ENCODE measurements around the gene C16orf96.

The C16orf96 gene

DNA sequence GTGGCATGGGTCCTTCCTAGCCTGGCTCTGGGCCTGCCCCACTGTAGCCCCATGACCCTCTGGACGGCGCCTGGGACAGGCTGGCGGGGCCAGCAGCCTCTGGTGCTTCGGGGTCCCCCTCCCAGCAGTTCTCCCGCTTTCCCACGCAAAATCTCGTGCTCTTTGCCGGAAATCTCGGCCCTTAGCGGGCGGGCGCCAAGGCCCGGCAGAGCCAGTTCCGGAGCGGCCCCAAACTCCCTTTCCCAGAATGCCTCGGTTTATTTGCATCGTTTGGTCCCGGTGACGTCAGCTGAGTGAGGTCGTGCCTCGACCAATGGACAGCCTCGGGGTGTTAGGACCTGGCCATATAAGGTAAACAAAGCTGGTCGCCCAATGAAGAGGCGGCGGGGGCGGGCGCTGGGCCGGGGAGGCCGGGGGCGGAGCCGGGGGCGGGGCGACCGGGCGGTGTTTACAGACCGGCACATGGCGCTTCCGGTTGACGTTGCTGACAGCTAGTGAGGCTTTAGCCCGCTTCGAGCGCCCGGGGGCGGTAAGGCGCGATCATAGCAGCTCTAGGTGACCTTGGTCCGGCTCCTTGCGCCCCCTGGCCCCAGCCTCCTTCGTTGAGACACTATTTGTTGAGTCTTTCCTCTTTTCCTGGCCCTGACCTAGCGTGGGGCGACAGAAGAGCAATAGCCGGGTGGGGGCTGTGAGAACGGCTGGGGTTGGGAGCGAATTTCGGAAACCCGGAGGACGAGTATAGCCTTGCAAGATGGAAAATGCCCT is 60.1 kb downstream of the C16orf96 start:
- DNase-seq (ENCODE audit: low read depth in 3 of 3), result peak; percentile 96 to 99 (median 97)

DNA sequence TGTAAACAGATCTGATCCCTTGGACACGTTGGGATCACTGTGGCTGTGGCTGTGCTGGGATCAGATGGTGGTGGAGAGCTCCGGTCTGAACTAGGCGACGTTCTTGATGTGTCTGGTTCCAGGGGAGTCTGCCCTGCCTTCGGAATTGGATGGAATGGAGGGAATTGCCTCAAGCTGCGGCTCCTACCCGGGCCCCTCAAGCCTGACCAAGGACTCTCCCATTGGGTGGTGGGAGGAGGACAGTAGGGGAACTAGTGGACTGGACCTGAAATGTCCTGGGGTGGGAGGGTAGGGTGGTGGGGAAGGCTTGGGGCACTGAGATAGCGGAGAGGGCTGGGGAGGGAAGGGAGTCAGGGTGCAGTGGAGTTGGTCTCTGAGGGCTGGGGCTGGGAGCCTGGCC is 61.7 kb downstream of the C16orf96 start:
- no peak for DNase-seq (ENCODE audit: low read depth in 3 of 3)

DNA sequence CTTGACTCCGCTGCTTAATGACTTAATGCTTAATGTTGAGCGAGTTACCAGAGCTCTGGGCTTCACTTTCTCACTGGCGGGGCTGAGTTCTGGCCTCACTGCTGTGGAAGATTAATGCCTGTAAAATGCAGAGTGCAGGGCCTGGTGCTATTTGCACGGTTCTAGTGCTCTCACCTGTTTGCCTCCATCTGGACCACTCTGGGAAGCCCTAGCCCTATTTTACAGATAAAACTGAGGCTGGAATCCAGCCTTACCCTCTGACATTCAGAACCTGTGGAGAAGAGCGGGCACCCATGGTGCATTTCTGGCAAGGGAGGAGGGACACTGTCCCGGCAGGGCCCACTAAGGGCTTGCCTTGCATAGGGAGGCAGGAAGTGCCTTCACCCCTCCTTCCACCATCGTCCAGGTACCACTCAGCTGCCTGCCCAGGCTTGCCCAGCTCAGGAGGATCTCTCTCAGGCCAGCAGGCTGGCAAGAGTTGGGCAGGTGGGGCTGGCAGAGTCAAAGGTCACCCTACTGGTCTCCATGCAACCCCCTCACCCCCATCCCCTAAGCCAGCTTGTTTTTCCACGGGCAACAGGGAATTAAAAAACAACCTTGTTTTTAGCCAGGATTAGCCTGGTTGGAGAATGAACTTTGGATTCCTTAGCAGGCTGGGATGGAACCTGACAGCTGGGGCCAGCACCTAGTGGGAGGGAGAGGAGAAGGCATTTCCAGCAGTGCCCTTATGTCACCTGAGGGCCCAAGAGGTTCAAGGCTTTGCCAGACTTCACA is 62.7 kb downstream of the C16orf96 start:
- DNase-seq (ENCODE audit: low read depth in 3 of 3), result no peak

DNA sequence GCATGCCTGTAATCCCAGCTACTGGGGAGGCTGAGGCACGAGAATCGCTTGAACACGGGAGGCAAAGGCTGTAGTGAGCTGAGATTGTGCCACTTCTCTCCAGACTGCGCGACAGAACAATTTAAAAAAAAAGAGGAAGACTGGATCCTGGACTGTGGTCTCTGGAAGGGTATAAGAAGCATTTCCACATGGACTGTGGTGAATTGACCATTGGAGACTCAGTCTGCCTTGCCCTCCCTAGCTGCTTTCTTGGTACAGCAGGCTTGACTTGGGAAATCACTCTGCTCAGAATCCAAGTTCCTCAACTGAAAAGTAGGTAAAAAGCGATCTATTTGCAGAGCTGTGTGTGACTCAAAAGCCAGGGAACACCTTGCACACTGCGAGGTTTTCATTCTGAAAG is 67.5 kb downstream of the C16orf96 start:
- DNase-seq (ENCODE audit: low read depth in 3 of 3), result no peak

DNA sequence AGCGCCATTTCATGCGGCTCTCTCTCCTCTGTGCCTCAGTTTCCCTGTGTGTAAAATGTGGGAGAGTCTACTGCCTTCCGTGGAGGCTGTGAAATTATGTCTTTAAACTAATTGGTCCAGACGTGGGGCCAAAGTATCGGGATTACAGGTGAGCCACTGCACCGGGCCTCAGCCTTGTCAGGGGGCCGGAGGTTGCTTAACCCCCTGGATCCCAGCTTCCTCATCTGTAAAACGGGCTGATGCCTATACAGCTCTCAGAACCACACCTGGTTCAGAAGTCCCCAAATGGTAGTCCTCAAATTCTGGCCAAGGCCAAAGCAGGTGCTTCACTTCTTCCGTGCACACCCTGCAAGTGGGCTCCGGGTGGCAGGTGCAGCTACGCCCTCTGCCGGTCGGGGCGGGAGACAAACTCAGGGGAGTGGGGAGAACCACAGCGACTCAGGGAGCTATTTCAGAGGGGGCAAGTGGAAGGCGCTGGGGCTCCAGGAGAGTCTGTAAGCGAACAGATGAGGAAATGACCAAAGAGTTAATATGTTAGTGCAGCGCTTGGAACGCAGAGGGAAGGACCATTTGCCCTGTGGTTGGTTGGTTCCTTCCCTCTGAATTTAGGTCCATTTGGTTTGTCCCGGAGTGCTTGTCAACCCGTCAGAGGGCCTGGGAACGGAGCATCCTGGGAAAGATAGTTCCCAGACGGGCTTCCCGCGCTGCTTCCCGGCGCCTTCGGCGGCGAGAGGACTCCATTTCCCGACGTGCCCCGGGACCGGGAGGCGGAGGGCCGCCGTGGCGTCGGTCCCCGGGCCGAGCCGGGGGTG is 68.1 kb downstream of the C16orf96 start, which contains the start of gene MGRN1:
Gene MGRN1, plus strand, starts transcription at position 812 of the 812 bp plus-strand sequence. CDS start 135 bp downstream, outside the sequence.
- peak; percentile 77 to 86 (median 83) for DNase-seq (ENCODE audit: low read depth in 3 of 3)

DNA sequence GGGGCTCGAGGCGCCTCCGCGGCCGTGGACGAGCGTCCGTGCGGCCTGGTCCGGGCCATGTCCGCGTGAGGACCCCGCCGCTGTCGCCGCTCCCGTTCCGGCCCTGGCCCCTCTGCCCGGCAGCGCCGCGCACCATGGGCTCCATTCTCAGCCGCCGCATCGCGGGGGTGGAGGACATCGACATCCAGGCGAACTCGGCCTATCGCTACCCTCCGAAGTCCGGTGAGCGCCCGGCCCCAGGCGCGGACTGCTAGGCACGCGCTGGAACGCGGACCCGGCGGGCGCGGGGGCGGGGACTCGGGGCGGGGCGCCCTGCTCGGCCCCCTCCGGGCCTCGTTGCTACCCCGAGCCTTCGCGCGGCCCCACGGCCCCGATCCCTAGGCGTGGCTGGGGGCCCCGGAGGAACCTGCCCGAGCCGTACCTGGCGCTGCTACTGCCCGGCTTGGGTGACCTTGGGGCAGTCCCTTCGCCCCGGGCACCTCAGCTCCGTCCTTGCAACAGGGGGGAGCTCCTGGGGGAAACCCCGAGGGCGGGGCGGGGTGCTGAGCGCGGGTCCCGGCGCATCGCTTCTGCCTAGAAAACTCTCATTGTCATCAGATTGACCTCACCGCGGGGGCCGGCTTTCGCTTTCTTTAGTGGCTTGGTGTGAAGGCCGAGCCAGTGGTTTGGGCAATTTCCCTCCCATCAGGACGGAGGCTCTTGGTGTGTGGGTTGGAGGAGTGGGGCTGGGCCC is 68.9 kb downstream of the C16orf96 start:
- peak; percentile 49 to 56 (median 55) for DNase-seq (ENCODE audit: low read depth in 3 of 3)

DNA sequence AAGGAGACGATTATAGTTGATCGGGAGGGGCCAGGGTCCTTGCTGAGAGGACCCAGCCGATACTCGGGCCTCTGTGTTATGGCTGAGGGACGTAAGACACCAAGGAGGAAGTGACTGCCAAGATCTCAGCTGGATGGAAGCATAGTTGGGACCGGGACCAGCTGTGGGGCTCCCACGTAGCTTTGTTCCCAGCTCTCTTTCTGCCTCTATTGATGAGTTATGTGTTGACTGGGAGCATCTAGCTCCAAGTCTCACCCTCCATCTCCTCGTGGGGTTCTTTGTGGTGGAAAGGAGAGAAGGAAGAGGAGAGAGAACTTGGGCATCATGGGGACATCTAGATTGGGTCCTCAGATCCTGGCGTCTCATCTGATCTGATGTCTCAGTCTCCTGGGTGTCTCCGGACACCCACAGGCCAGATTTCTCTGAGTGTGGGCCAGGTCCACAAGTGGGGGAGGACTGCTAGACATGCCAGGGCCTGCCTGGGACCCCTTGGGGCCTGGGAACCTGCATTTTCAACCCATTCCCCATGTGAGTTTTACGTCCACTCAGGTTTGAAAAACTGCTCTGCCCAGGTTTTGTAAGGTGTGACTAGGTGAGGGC is 69.5 kb downstream of the C16orf96 start:
- no peak for DNase-seq (ENCODE audit: low read depth in 3 of 3)

DNA sequence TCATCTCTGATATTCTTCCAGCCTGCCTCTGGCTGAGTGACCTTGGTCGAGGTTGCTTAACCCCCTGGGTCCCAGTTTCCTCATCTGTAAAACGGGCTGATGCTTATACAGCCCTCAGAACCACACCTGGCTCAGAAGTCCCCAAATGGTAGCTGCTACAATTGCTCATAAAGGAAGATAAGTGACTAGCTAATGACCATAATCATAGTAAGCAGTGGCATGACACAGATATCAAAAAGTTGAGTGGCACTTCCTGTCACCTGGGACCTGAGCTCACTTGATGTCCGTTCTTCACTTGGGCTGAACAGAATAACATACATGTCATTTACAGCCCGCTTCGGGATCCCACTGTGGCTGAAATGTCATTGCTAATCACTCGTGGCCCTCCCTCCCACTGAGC is 70.3 kb downstream of the C16orf96 start:
- no peak for DNase-seq (ENCODE audit: low read depth in 3 of 3)

DNA sequence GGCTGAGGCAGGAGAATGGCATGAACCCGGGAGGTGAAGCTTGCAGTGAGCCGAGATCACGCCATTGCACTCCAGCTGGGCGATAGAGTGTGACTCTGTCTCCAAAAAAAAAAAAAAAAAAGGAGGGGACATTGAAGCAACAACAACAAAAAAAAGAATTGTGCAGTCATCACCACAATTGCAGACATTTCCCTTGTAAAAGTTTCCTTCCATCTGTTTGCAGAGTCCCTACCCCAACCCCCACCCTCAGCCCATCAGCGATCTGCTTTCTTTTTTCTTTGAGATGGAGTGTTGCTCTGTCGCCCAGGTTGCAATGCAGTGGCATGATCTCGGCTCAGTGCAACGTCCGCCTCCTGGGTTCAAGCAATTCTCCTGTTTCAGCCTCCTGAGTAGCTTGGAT is 72.1 kb downstream of the C16orf96 start:
- no peak for DNase-seq (ENCODE audit: low read depth in 3 of 3)

DNA sequence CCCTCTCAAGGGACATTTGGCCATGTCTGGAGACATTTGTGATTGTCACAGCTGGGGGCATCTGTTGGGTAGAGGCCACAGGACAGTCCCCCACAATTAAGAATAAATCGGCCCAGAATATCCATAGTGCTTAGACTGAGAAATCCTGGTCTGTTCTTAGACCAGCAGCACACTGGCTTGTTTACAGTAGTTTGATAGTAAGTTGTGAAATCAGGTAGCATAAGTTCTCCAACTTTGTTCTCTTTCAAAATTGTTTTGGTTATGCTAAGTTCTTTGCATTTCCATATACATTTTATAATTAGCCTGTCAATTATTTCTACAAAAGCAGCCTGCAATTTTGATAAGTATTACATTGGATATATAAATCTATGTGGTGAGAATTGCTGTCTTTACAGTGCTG is 75.3 kb downstream of the C16orf96 start:
- DNase-seq (ENCODE audit: low read depth in 3 of 3), result no peak

DNA sequence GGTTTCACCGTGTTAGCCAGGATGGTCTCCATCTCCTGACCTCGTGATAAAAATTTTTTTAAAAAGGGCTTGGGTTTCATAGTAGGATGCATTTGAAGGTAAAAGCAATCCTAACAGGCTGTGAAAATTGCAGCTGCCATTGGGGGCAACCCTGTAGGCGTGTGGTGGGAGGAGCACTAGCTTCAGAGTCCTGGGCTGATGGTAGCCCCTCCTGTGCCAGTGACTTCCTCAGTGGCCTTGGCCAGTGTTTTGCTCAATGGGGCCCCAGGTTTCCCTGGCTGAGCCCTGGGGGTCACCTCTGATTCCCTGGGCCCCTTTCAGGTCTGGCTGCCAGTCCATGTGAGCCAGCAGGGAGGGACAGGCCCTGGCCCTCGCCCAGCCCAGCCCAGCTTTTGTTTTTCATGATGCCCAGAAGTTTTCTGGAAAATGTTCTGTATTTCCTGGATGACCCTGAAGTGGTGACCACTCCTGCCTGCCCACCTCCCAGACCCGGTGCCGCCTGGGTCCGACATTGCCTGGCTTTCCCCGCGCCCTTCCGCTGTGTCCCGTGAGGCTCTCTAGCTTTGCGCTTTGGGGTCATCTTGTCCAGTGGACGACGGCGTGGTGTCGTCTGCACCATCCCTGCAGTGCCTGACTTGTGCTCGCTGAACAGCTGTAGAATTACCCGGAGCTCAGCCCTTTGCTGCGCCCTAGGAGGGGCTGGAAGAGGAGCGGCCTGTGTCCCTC is 77.9 kb downstream of the C16orf96 start:
- DNase-seq (ENCODE audit: low read depth in 3 of 3), result no peak

DNA sequence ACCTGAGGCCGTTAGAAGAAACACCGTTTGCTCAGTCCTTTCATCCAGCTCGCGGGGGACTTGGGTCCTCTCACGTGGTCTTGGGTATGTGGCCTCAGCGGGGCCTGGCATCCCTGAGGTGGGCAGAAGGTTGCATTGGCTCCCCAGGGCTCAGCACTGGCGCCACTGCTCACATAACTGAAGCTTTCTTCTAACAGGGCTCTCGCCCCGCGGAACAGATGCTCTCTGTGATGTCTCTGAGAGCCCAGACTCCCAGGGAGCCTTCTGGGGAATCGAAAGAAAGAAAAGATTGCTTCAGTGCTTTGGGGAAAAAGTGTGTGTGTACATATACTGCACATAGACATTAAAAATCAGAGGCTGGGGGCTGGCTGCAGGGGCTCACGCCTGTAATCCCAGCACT is 78.6 kb downstream of the C16orf96 start:
- DNase-seq (ENCODE audit: low read depth in 3 of 3), result no peak

DNA sequence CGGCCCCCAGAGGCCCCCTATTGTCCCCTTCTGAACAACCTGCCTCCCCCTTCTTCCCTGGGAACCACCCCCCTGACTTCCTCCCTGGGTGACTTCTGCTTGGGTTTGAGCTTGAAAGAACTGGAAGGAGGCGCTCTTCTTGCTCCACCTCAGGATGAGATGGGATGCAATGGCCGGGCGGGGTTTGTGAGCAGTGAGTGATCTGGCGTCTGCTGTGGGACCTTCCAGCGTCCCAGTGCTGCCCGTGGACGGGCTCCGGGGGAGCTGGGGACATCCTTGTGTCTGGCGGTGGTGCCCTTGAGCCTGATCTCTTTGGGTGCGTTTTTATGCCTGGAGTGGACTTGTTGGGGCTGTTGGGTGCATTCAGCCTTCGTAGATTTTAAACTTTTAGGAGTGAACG is 80.1 kb downstream of the C16orf96 start:
- DNase-seq (ENCODE audit: low read depth in 3 of 3), result no peak

DNA sequence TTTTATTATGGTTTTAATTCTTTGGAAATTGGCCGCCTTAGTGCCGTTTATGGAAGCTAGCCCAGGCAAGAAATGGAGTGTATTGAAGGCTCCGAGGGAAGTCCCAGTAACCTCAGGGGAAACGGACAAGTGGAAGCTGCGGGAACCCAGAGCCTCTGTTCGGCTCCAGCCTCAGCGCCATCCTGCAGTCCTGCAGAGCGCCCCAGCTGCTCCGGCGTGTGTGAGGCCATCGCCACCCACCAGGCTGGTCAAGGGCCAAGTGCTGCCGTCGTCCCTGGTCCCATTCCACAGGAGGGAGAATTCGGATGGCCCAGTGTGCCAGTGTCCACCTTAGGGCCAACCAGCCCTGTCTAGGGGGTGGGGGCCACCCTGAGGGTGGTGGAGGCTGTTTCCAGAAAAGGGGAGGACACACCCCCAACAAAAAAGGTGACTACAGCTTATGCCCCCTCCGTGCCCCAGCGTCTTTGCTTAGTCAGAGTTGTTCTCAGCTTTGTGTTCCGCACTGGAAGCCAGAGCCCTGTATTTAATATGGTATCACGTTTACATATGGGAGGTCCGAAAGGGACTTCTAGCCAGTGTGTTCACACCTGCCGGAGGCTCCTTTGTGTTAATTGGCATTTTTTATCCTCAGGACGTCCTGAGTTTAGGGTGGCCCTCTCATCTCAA is 81.5 kb downstream of the C16orf96 start:
- no peak for DNase-seq (ENCODE audit: low read depth in 3 of 3)

DNA sequence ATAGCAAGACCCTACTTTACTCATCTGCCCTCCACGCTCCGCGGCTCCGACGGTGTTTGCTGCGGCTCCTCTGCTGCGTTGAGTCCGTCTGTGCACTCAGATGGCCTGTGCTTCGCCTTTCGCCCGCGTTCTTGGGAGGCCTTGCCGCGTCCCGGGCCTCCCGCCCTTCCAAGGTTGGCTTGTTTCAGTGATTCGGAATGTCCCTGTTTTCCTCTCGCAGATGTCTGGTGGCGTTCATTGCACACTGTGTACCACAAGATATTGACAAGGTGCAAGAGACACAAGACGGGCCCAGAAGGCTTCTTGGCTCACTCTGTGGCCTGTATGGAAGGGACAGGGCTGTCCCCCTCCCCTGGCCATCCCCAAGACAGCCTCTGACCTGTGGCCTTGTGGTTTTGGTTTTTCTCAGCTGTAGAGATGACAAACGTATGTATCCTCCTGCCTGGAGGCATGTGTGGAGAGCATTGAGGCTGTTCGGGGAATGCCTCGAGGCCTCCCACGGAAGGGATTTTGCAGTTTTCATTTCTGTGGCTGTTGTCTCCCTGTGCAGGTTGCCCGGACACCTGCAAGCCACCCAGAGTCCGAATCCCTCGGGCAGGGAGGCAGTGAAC is 83.9 kb downstream of the C16orf96 start:
- no peak for DNase-seq (ENCODE audit: low read depth in 3 of 3)

DNA sequence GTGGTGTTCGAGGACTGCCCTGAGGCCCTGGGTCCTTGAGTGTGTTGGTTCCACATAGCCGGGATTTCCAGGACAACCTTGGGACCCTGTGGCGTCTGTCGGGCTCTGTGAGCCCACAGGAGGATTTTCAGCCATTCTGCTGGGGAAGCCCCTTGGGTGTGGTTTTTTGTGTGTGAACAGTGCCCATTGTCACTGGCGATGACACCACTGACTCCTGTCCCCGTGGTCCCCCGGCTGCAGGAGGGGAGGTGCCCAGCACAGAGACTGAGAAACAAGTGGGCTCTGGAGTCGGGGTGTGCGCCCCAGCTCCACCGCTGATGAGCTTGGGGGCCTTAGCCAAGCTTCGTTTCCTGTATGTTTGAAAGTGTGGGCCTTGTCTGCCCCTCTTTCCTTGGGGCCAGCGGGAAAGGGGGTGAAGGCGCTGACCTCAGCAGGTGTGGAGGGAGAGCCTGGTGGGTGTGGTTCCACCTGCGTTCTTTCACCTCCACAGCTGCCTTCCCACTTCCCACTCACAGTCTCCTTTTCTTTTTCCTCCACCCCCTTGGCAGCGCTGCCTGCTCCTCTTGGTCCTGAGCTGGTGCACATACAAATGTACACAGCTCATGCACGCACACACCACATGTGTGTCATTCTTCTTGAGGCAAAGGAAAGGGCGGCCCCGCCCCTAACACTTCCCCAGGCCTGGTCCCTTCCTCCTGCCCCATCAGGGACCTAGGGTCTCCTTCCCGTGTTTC is 84.6 kb downstream of the C16orf96 start:
- no peak for DNase-seq (ENCODE audit: low read depth in 3 of 3)

DNA sequence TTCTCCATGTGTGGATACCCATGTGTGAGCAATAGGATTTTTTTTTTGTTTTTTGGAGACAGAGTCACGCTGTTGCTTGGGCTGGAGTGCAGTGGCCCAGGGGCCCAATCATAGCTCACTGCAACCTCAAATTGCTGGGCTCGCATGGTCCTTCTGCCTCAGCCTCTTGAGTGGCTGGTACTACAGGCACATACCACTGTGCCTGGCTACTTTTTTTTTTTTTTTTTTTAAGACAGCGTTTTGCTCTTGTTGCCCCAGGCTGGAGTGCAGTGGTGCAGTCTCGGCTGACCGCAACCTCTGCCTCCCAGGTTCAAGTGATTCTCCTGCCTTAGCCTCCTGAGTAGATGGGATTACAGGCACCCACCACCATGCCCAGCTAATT is 85.2 kb downstream of the C16orf96 start:
- no peak for DNase-seq (ENCODE audit: low read depth in 3 of 3)

DNA sequence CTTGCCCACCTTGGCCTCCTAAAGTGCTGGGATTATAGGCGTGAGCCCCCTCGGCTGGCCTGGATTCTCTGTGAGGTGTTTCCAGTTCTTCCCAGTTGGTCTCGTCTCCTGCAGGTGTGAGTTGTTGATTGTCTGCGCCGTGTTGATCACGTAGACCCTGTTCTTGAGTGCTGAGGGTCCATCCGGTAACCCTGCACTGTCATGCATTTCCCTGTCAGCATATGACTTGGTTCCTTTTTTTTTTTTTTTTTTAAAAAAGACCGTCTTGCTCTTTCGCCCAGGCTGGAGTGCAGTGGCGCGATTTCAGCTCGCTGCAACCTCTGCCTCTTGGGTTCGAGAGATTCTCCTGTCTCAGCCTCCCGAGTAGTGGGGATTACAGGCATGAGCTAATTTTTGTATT is 85.8 kb downstream of the C16orf96 start:
- DNase-seq (ENCODE audit: low read depth in 3 of 3), result no peak

Measured in stimulated activated CD4-positive, alpha-beta T cell treated with anti-CD3 and anti-CD28 coated beads, TNF-alpha, amount 100 ng/mL, for 4 hours (primary cell).